Progenitor cell of endocrine pancreas (in vitro differentiated cells): ENCODE measurements around the gene CTNS. TPM values are rescaled to one million over a fixed set of nuclear protein-coding genes. Genes with fewer than 3 reads are reported as not detected.

Source experiments
- DNase-seq: peaks from one replicate; pipeline ENCODE4 v3.0.0; 2021; ENCODE audit warnings: low spot score; ENCODE audit not compliant: unreplicated experiment
- H3K27ac Mint-ChIP-seq: 2 replicates; pipeline ENCODE4 v1.8.0; 2021; ENCODE audit warnings: mild to moderate bottlenecking, moderate library complexity, mixed read lengths
- H3K27me3 Mint-ChIP-seq: 2 replicates; pipeline ENCODE4 v1.8.0; 2021; ENCODE audit warnings: mixed read lengths
- H3K36me3 Mint-ChIP-seq: 2 replicates; pipeline ENCODE4 v1.8.0; 2022; ENCODE audit warnings: mixed read lengths; ENCODE audit not compliant: insufficient read depth
- H3K4me1 Mint-ChIP-seq: 2 replicates; pipeline ENCODE4 v1.8.0; 2021; ENCODE audit warnings: low read depth, mixed read lengths
- H3K4me3 Mint-ChIP-seq: 2 replicates; pipeline ENCODE4 v1.8.0; 2021; ENCODE audit warnings: low read depth, mild to moderate bottlenecking, moderate library complexity, mixed read lengths
- H3K9me3 Mint-ChIP-seq: 2 replicates; pipeline ENCODE4 v1.8.0; 2021; ENCODE audit warnings: low read depth, mixed read lengths
- CTCF ChIP-seq: fragments of 200-600 bp; sonication (generic); IDR thresholded peaks from one replicate; pipeline ENCODE4 v1.5.0; 2021; ENCODE audit warnings: antibody characterized with exemption, mild to moderate bottlenecking; ENCODE audit not compliant: unreplicated experiment
- long read RNA-seq: library from polyadenylated mRNA; unstranded; transcript quantifications from one replicate; pipeline ENCODE4 v2.0.0, GENCODE V29; 2020
- total RNA-seq: library from RNA; stranded (reverse); gene quantifications from 2 replicates; pipeline ENCODE4 v1.2.1, GENCODE V29; 2021

Gene CTNS
- total RNA-seq = 16.4 and 16.5 TPM in 2 replicates
- long read RNA-seq, transcript CTNS-201 (12 exons, 2,866 nt) = major isoform, 65 of 121 reads
- long read RNA-seq, partial matches to known transcripts = 4 of 121 reads
- long read RNA-seq, other reads (novel, unspliced or antisense) = 52 of 121 reads

GRCh38 chr17:3636154-3636907, at the start of gene CTNS, which contains the start of gene SHPK:
Gene CTNS (plus strand): TSS chr17:3636760. CDS start chr17:3640207, 3,447 bp downstream.
Gene SHPK (minus strand): TSS chr17:3636250. CDS start chr17:3636219, 31 bp downstream.
- DNase-seq = peak; percentile 94
- H3K36me3 Mint-ChIP-seq = no peaks in the 10 kb centered on the region
- H3K4me3 Mint-ChIP-seq = peak within 1 kb of the TSS; percentile 94

GRCh38 chr17:3589784-3590183, 46.8 kb upstream of the CTNS start:
- no peaks in the 10 kb centered on the region for H3K4me1 Mint-ChIP-seq
- no peak for TF ChIP-seq CTCF
- H3K27ac Mint-ChIP-seq = peak overlapping the region; percentile 18
- H3K27me3 Mint-ChIP-seq = no peaks in the 10 kb centered on the region
- DNase-seq = no peak
- no peaks in the 10 kb centered on the region for H3K9me3 Mint-ChIP-seq
- H3K4me3 Mint-ChIP-seq = no peak overlapping the region
- H3K36me3 Mint-ChIP-seq = peaks cover 6% of the 10 kb centered on the region

More at GRCh38 chr17:3636154-3636907, at the start of gene CTNS, which contains the start of gene SHPK:
- H3K27ac Mint-ChIP-seq = peak within 1 kb of the TSS; percentile 99
- H3K4me1 Mint-ChIP-seq = peaks cover 22% of the 10 kb centered on the region
- no peaks in the 10 kb centered on the region for H3K9me3 Mint-ChIP-seq
- no peak for TF ChIP-seq CTCF
- H3K27me3 Mint-ChIP-seq = no peaks in the 10 kb centered on the region

GRCh38 chr17:3590231-3590630, 46.3 kb upstream of the CTNS start:
- no peak overlapping the region for H3K4me3 Mint-ChIP-seq
- no peaks in the 10 kb centered on the region for H3K9me3 Mint-ChIP-seq
- H3K27ac Mint-ChIP-seq = no peak overlapping the region
- H3K27me3 Mint-ChIP-seq = no peaks in the 10 kb centered on the region
- no peak for DNase-seq
- TF ChIP-seq CTCF = no peak
- H3K4me1 Mint-ChIP-seq = no peaks in the 10 kb centered on the region
- peaks cover 6% of the 10 kb centered on the region for H3K36me3 Mint-ChIP-seq

- no peak overlapping the region for H3K27ac Mint-ChIP-seq
Measured at GRCh38 chr17:3590768-3591167, 45.8 kb upstream of the CTNS start.

More at GRCh38 chr17:3590768-3591167, 45.8 kb upstream of the CTNS start:
- no peaks in the 10 kb centered on the region for H3K4me1 Mint-ChIP-seq
- no peak for TF ChIP-seq CTCF
- H3K9me3 Mint-ChIP-seq = no peaks in the 10 kb centered on the region
- H3K36me3 Mint-ChIP-seq = peaks cover 6% of the 10 kb centered on the region
- no peak for DNase-seq
- no peak overlapping the region for H3K4me3 Mint-ChIP-seq
- H3K27me3 Mint-ChIP-seq = no peaks in the 10 kb centered on the region
